ENCODE measurements around the gene VSIR. TPM values are rescaled to one million over a fixed set of nuclear protein-coding genes. Genes with fewer than 3 reads are reported as not detected.

Gene VSIR
- total and polyA plus RNA-seq, 9 of the 15 experiments (the other 6 are each of a cell fraction or from before 2014, with no cell fraction given), result 0.14 to 20.5 (median 9.3) TPM

DNA sequence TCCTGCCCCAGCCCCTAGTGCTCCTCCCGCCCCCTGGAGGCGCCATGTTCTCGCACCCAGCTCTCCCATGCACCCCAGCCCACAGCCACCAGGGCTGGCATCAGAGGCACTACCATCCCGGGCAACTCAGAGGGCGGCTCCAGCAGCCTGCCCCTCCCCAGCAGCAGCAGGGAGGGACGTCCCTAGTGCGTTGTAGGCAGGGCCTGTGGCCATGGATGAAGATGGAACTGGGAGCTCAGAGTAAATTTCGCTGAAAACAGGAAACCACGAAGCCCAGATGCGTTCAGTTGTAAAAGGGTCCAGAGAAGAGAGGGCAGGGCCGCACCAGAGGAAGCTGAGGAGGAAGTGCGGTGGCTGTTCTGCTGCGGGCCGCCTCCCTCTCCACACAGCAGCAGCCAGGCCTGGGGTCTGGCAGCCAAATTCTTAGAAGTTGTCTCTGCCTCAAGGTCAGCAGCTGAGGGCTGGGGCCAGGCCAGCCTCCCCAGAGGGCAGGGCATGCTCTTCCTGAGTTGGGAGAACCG is 24.6 kb downstream of the VSIR start (continued):
- TF ChIP-seq ELF4 (CRISPR knock-in tag; IDR thresholded peaks at IDR 0.05) (no peak), U2AF2 (optimal IDR thresholded peaks at IDR 0.05; ENCODE audit: low read depth, low read length) (no peak), ARHGAP35 (IDR thresholded peaks at IDR 0.05; ENCODE audit: partially characterized antibody) (no peak), RHOXF2B (CRISPR knock-in tag; conservative IDR thresholded peaks at IDR 0.05) (no peak), ZNF184 (CRISPR knock-in tag; IDR thresholded peaks at IDR 0.05) (no peak), RFX1 (IDR thresholded peaks at IDR 0.05) (no peak), ZKSCAN8 (CRISPR knock-in tag; IDR thresholded peaks at IDR 0.05) (no peak), TEAD2 (tag; IDR thresholded peaks at IDR 0.05) (no peak), NR1H2 (CRISPR knock-in tag; IDR thresholded peaks at IDR 0.05) (no peak), KLF6 (CRISPR knock-in tag; IDR thresholded peaks at IDR 0.05; ENCODE audit: borderline replicate concordance) (peak; percentile 70; the same call in 1 of the 2 replicates), SUPT5H (IDR thresholded peaks at IDR 0.05) (no peak), ZNF12 (CRISPR knock-in tag; IDR thresholded peaks at IDR 0.05) (no peak), SRSF3 (IDR thresholded peaks at IDR 0.05; ENCODE audit: insufficient read depth, low read length) (no peak), L3MBTL2 (IDR thresholded peaks at IDR 0.05) (peak; percentile 60), ZNF121 (CRISPR knock-in tag; conservative IDR thresholded peaks at IDR 0.05) (no peak), TRIM24 (IDR thresholded peaks at IDR 0.05) (no peak), ARID2 (IDR thresholded peaks at IDR 0.05) (no peak), ZNF239 (CRISPR knock-in tag; IDR thresholded peaks at IDR 0.05) (peak; percentile 46; the same call in 1 of the 2 replicates), ZNF785 (CRISPR knock-in tag; IDR thresholded peaks at IDR 0.05) (no peak), ZNF764 (CRISPR knock-in tag; IDR thresholded peaks at IDR 0.05; ENCODE audit: low read depth) (no peak), KDM5B (IDR thresholded peaks at IDR 0.05; ENCODE audit: insufficient replicate concordance, low read depth, low read length) (no peak), SLC30A9 (CRISPR knock-in tag; IDR thresholded peaks at IDR 0.05) (no peak)
- TF ChIP-seq, protein P1, sequence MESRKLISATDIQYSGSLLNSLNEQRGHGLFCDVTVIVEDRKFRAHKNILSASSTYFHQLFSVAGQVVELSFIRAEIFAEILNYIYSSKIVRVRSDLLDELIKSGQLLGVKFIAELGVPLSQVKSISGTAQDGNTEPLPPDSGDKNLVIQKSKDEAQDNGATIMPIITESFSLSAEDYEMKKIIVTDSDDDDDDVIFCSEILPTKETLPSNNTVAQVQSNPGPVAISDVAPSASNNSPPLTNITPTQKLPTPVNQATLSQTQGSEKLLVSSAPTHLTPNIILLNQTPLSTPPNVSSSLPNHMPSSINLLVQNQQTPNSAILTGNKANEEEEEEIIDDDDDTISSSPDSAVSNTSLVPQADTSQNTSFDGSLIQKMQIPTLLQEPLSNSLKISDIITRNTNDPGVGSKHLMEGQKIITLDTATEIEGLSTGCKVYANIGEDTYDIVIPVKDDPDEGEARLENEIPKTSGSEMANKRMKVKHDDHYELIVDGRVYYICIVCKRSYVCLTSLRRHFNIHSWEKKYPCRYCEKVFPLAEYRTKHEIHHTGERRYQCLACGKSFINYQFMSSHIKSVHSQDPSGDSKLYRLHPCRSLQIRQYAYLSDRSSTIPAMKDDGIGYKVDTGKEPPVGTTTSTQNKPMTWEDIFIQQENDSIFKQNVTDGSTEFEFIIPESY (CRISPR knock-in tag; IDR thresholded peaks at IDR 0.05), result no peak
- TF ChIP-seq, protein P2, sequence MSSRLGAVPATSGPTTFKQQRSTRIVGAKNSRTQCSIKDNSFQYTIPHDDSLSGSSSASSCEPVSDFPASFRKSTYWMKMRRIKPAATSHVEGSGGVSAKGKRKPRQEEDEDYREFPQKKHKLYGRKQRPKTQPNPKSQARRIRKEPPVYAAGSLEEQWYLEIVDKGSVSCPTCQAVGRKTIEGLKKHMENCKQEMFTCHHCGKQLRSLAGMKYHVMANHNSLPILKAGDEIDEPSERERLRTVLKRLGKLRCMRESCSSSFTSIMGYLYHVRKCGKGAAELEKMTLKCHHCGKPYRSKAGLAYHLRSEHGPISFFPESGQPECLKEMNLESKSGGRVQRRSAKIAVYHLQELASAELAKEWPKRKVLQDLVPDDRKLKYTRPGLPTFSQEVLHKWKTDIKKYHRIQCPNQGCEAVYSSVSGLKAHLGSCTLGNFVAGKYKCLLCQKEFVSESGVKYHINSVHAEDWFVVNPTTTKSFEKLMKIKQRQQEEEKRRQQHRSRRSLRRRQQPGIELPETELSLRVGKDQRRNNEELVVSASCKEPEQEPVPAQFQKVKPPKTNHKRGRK (tag; IDR thresholded peaks at IDR 0.05), result no peak
- TF ChIP-seq, protein P3, sequence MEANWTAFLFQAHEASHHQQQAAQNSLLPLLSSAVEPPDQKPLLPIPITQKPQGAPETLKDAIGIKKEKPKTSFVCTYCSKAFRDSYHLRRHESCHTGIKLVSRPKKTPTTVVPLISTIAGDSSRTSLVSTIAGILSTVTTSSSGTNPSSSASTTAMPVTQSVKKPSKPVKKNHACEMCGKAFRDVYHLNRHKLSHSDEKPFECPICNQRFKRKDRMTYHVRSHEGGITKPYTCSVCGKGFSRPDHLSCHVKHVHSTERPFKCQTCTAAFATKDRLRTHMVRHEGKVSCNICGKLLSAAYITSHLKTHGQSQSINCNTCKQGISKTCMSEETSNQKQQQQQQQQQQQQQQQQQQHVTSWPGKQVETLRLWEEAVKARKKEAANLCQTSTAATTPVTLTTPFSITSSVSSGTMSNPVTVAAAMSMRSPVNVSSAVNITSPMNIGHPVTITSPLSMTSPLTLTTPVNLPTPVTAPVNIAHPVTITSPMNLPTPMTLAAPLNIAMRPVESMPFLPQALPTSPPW (CRISPR knock-in tag; IDR thresholded peaks at IDR 0.05), result peak; percentile 42; the same call in 1 of the 2 replicates
